Measurements from ENCODE around the gene CUL7.
"Not testable (repeated sequence)": the region's sequence is repeated elsewhere in the genome, so short reads cannot be mapped to it uniquely, and the experiment has no call there.

DNA sequence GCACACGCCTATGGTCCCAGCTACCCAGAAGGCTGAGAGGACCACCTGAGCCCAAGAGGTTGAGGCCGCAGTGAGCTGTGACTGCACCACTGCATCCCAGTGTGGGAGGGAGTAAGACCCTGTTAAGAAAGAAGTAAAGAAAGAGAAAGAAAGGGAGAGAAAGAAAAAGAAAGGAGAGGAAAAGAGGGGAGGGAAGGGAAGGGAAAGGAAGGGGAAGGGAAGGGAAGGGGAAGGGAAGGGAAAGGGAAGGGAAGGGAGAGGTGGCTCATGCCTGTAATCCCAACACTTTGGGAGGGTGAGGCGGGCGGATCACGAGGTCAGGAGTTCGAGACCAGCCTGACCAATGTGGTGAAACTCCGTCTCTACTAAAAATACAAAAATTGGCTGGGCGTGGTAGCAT, 12.2 kb downstream of the CUL7 start:
- TF ChIP-seq, protein P1, sequence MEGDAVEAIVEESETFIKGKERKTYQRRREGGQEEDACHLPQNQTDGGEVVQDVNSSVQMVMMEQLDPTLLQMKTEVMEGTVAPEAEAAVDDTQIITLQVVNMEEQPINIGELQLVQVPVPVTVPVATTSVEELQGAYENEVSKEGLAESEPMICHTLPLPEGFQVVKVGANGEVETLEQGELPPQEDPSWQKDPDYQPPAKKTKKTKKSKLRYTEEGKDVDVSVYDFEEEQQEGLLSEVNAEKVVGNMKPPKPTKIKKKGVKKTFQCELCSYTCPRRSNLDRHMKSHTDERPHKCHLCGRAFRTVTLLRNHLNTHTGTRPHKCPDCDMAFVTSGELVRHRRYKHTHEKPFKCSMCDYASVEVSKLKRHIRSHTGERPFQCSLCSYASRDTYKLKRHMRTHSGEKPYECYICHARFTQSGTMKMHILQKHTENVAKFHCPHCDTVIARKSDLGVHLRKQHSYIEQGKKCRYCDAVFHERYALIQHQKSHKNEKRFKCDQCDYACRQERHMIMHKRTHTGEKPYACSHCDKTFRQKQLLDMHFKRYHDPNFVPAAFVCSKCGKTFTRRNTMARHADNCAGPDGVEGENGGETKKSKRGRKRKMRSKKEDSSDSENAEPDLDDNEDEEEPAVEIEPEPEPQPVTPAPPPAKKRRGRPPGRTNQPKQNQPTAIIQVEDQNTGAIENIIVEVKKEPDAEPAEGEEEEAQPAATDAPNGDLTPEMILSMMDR (IDR thresholded peaks at IDR 0.05) = not testable (repeated sequence)
- not testable (repeated sequence) for TF ChIP-seq POLR2A (IDR thresholded peaks at IDR 0.05)

Measured in body of pancreas (tissue), 4 donors.